ENCODE measurements around the gene LEFTY1.
"Not testable (repeated sequence)": the region's sequence is repeated elsewhere in the genome, so short reads cannot be mapped to it uniquely, and the experiment has no call there.

Gene LEFTY1

DNA sequence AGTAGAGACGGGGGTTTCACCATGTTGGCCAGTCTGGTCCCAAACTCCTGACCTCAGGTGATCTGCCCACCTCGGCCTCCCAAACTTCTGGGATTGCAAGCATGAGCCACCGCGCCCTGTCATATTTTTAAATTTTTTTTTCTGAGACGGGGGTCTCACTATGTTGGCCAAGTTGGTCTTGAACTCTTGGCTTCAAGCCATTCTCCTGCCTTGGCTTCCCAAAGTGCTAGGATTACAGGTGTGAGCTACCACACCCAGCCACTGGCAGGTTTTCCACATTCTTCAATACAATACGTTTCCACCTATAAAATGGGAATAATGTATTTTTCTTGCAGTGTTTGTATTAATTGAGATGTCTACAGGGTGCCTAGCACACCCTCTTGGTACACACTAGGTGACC is 3.4 kb upstream of the LEFTY1 start:
- TF ChIP-seq, protein P1, sequence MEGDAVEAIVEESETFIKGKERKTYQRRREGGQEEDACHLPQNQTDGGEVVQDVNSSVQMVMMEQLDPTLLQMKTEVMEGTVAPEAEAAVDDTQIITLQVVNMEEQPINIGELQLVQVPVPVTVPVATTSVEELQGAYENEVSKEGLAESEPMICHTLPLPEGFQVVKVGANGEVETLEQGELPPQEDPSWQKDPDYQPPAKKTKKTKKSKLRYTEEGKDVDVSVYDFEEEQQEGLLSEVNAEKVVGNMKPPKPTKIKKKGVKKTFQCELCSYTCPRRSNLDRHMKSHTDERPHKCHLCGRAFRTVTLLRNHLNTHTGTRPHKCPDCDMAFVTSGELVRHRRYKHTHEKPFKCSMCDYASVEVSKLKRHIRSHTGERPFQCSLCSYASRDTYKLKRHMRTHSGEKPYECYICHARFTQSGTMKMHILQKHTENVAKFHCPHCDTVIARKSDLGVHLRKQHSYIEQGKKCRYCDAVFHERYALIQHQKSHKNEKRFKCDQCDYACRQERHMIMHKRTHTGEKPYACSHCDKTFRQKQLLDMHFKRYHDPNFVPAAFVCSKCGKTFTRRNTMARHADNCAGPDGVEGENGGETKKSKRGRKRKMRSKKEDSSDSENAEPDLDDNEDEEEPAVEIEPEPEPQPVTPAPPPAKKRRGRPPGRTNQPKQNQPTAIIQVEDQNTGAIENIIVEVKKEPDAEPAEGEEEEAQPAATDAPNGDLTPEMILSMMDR (IDR thresholded peaks at IDR 0.05; ENCODE audit: insufficient read depth, missing control alignments) = no peak
- FAIRE-seq (no peak), DNase-seq (ENCODE audit: insufficient read length, low spot score) (no peak)

DNA sequence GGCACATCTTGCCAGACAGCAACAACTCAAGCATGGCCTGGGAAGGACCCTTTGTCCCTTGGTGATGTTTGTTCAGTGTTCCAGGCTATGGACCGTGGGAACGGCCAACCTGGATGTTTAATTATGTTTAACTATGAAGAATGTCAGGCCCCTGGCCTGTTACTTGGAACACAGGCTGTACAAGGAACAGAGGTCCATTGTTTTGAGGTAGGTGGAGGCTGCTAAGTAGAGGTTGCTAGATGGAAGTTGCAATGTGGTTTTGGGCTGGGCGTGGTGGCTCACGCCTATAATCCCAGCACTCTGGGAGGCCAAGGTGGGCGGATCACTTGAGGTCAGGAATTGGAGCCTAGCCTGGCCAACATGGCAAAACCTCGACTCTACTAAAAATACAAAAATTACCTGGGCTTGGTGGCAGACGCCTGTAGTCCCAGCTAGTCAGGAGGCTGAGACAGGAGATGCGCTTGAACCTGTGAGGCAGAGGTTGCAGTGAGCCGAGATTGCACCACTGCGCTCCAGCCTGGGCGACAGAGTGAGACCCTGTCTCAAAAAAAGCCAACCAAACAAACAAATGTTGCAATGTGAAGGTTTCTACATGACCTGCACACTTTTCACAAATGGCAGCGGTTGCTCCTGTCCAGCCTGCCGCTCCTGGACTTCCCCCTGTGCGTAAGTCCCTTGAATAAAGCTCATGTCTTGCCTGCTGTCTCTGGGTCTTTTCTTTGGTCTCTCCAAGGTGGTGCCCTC is 2.5 kb upstream of the LEFTY1 start:
- TF ChIP-seq, protein P1 (IDR thresholded peaks at IDR 0.05; ENCODE audit: insufficient read depth, missing control alignments) = no peak
- FAIRE-seq = no peak
- DNase-seq (ENCODE audit: insufficient read length, low spot score) = no peak

DNA sequence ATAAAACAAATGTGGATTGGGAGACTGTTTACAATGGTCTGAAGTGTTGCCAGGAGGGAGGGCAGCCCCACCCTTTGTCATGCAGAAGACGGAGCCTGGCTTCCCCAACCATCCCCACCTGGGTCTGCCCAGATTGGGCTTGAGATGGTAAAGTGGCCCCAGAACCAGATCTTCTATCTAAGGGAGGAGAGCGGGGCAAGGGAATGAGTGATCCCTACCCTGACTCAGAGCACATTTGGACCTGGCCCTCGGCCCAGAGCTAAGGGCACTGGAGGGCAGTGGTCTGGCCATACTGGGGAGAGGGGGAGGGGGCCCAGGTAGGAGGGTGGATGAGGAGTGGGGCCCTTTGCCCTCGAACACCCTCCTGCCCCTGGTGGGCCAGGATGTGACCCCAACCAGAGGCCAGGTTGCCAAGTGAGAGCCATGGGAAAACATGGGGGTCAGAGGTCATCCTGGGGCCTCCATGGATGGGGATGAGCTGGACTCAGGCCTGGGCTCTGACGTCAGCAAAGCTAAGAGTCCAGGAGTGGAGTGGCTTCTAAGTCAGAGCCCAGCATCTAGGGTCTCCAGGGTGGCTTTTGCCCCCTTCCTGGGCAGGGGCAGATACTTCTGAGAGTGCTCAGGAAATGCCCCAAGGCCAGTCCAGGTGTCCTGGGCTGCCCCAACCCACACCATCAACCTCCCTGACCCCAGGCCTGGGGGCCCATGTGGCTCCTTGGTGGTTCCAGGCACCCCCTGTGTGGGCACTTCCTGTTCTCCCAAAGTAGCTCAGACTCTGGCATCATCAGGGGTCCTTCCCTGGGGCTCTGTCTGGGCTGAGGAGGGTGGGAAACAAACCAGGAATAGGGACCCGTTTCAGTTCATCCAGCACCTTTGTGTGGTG is 1.6 kb upstream of the LEFTY1 start:
- no peak for DNase-seq (ENCODE audit: insufficient read length, low spot score)
- TF ChIP-seq, protein P1 (IDR thresholded peaks at IDR 0.05; ENCODE audit: insufficient read depth, missing control alignments) = no peak
- FAIRE-seq = no peak

DNA sequence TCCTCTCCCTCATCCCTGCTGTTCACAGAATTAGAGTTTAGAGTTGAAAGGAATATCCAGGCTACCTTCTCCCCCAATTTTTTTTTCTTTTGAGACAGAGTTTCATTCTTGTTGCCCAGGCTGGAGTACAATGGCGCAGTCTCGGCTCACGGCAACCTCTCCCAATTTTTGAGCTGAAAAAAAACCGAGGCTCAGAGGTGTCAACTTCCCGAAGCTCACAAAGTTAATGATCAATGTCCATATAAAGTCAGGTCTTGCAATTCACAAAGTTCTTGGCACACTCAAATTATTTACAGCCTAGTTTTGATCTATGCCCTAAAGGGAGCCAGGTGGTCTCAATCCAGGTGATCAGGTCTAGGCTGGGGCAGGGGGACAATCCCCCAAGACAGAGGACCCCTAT is 797 bp upstream of the LEFTY1 start:
- TF ChIP-seq, protein P1 (IDR thresholded peaks at IDR 0.05; ENCODE audit: insufficient read depth, missing control alignments) = no peak
- FAIRE-seq = no peak
- no peak for DNase-seq (ENCODE audit: insufficient read length, low spot score)

DNA sequence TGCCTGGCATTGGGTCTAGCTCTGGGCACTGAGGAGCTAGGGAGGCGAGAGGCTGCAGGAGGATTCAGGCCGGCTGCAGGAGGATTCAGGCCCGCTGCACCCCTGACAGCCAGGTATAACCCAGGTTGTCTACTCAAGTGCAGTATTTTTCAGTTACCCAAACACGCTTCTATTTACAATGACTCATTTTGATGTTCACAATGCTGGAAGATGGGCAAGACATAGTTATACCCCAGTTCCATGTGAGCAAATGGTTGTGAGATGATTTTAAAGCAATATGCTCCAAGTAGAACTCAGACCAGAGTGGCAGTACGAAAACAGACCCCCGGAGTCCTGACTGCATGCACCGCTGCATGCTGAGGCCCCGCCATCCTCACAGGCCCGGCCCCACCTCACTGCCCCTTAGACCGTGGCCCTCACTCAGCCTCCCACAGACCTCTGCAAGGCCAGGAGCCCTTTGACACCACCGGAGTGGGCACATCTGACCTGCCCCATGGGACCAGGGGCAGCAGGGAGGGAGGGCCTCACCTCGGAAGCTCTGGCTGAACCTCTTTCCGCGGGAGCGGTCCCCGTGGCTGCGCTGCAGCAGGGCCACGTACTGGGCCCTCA is 553 bp downstream of the LEFTY1 start:
- FAIRE-seq (no peak), DNase-seq (ENCODE audit: insufficient read length, low spot score) (no peak)
- TF ChIP-seq, protein P1 (IDR thresholded peaks at IDR 0.05; ENCODE audit: insufficient read depth, missing control alignments) = no peak

DNA sequence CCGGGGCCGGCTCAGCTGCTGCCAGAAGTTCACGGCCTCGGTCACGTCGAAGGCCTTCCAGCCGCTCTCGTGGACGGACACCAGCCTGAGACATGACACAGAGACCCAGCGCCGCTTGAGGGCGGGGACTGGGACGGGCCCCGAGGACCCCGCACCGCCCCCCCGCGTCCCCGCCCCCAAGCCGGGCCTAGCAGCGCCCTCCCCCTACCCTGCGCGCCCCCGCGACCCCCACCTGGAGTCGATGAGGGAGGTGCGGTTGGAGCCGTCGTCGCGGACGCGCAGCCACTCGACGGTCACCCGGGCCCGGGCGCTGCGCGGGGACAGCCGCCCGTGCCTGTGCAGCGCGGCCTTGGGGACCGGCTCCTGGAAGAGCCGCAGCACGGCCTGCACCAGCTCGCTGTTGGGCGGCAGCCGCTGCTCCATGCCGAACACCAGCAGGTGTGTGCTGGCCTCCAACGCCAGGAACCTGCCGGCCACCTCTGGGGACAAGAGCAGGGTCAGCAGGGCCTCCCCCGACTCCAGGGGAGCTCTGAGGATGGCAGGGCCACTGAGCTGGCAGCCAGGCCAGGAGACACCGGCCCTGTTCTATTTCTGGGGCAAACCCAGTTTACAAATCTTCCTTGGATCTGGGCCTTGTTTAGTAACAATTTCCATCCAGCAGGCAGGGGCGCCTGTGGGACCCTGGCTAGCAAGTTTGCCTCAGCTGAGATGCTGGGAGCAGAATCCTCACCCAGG is 1.2 kb downstream of the LEFTY1 start:
- FAIRE-seq; DNase-seq (ENCODE audit: insufficient read length, low spot score): not testable (repeated sequence)

DNA sequence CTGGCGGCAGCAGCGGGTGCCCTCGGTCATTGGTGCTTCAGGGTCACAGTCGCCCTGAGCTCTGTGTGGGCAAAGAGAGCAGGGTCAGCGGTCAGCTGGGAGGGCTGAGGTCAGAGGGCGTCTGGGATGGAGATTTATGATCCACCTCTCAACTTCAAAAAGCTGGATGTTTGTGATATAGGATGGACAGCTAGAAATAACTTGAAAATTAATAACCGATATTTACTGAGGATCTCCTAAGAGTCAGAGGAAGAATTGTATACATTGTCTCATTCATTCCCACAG is 2.0 kb downstream of the LEFTY1 start:
- DNase-seq (ENCODE audit: insufficient read length, low spot score) (no peak), FAIRE-seq (no peak)
- TF ChIP-seq, protein P1 (IDR thresholded peaks at IDR 0.05; ENCODE audit: insufficient read depth, missing control alignments) = no peak
